ENCODE measurements around the gene HARBI1. TPM values are rescaled to one million over a fixed set of nuclear protein-coding genes. Genes with fewer than 3 reads are reported as not detected.

Gene HARBI1, protein sequence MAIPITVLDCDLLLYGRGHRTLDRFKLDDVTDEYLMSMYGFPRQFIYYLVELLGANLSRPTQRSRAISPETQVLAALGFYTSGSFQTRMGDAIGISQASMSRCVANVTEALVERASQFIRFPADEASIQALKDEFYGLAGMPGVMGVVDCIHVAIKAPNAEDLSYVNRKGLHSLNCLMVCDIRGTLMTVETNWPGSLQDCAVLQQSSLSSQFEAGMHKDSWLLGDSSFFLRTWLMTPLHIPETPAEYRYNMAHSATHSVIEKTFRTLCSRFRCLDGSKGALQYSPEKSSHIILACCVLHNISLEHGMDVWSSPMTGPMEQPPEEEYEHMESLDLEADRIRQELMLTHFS
- total RNA-seq = 4.5 and 5.3 TPM in 2 replicates

DNA sequence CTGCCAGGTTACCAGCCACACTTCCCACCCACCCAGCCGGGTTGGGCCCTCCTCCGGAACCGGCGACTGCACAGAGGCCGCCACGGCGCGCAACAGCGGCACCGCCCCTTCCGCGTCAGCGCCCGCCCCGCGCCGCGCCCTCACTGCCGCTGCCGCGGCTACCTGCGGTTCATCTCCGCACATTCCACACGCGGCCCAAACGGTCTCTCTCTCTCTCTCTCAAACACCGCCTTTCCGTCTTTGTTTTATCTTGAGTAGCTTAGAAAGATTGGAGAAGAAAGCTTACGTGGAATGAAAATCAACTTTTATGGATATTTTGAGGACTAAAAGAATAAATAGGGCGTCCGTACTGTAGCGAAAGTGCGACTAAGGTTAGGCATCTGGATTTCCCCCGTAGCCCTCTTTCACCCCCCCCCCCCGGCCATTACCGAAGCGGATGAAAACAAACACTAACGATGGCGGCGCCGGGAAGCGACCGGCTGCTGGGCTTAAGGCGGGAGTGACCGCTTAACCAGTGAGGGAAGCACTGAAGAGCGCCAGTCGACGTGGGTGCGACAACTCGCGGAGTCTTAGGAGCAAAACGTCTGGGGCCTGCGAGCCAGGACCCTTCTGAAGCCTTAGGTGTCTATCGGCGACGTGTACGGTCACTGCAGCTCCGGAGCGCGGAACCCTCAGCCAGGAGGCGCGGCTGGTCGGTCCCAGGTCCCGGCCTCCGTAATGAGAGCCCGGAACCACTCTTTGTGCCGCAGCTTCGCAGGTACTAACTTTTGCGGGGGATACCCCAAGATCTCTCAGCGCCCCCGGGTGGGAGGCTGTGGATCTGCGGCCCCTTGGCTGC lies at the start of gene HARBI1, which contains the start of gene ATG13:
HARBI1 (minus strand) TSS at position 94 of the 838 bp plus-strand sequence. CDS start 990 bp downstream, outside the sequence.
ATG13 (plus strand) TSS at position 420 of the 838 bp plus-strand sequence. CDS start 26,739 bp downstream, outside the sequence.
- peak within 1 kb of the TSS; percentile 100 for H3K27ac Mint-ChIP-seq
- peaks cover 46% of the 10 kb centered on the region for H3K4me1 Mint-ChIP-seq (ENCODE audit: low read depth)
- H3K36me3 Mint-ChIP-seq (ENCODE audit: low read depth) = peaks cover 10% of the 10 kb centered on the region
- no peaks in the 10 kb centered on the region for H3K27me3 Mint-ChIP-seq (ENCODE audit: insufficient read depth)
- DNase-seq (ENCODE audit: low spot score) = peak; percentile 91
- H3K9me3 Mint-ChIP-seq = no peaks in the 10 kb centered on the region
- H3K4me3 Mint-ChIP-seq = peak within 1 kb of the TSS; percentile 89
- intact Hi-C loops (cut with micrococcal nuclease) = loop anchor here (1.0 to 5.0 kb wide), 15 partner anchors 23 to 1025 kb away; partner anchors contain the start of genes AMBRA1, ARHGAP1, CKAP5 and CRY2

DNA sequence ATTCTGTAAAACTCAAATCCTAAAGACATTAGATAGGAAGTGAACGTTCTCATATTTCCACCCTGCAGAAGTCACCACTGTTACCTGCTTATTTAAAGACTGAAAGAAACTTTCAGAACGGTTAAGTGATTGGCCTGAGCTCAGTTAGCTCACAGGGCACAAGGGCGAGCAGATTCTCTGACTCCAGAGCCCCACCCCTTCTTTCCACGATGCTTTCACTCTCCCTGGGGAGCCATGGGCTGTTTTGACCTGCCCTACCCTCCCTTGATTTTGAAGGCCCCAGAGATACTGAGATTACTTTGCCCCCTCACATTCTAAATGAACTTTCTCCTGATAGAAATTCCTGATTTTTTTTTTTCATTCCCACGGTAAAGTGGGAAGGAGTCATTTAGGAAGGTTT lies 49.5 kb upstream of the HARBI1 start:
- DNase-seq (ENCODE audit: low spot score) = no peak
- no peak overlapping the region for H3K27ac Mint-ChIP-seq
- H3K4me1 Mint-ChIP-seq (ENCODE audit: low read depth) = peaks cover 20% of the 10 kb centered on the region
- intact Hi-C loops (cut with micrococcal nuclease) = no loop called here
- H3K27me3 Mint-ChIP-seq (ENCODE audit: insufficient read depth) = no peaks in the 10 kb centered on the region
- no peaks in the 10 kb centered on the region for H3K9me3 Mint-ChIP-seq
- no peak overlapping the region for H3K4me3 Mint-ChIP-seq
- peaks cover 32% of the 10 kb centered on the region for H3K36me3 Mint-ChIP-seq (ENCODE audit: low read depth)

DNA sequence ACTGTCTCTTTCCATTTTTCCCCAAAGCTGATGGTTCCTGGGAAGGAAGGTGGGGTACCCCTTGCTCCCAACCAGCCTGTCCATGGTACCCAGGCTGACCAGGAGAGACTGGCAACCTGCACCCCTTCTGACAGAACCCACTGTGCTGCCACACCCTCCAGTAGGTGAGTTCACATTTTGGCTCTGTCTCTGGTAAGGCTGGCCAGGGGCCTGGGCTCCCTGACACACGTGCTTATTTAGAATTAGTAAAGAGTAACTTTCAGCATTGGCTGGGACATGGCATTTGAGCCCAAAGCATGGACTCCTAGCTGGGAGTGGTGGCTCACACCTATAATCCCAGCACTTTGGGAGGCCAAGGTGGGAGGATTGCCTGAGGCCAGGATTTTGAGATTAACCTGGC lies 48.3 kb upstream of the HARBI1 start:
- H3K4me3 Mint-ChIP-seq = no peak overlapping the region
- H3K36me3 Mint-ChIP-seq (ENCODE audit: low read depth) = peaks cover 29% of the 10 kb centered on the region
- no peak for DNase-seq (ENCODE audit: low spot score)
- H3K27me3 Mint-ChIP-seq (ENCODE audit: insufficient read depth) = no peaks in the 10 kb centered on the region
- intact Hi-C loops (cut with micrococcal nuclease) = no loop called here
- H3K9me3 Mint-ChIP-seq = no peaks in the 10 kb centered on the region
- peaks cover 9% of the 10 kb centered on the region for H3K4me1 Mint-ChIP-seq (ENCODE audit: low read depth)
- H3K27ac Mint-ChIP-seq = no peak overlapping the region

DNA sequence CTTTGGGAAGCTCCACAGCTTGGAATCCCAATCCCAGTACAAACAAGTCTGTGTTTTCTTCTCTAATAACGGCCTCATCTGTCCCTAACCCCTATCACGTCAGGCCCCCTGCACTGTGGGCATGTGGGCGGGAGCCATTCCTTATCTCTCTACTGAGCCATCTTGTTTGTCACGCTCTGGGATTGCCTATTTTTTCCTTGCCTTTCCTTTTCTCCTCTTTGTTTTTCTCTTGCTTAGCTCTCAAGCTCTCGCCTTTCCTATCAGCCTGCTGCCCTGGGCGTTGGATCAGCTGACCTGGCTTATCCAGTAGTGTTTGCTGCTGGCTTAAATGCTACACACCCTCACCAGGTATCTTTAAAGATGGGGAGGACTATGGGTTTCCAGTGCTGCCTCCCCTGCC lies 47.6 kb upstream of the HARBI1 start:
- DNase-seq (ENCODE audit: low spot score) = no peak
- no peak overlapping the region for H3K27ac Mint-ChIP-seq
- intact Hi-C loops (cut with micrococcal nuclease) = no loop called here
- H3K36me3 Mint-ChIP-seq (ENCODE audit: low read depth) = peaks cover 29% of the 10 kb centered on the region
- H3K9me3 Mint-ChIP-seq = no peaks in the 10 kb centered on the region
- no peaks in the 10 kb centered on the region for H3K27me3 Mint-ChIP-seq (ENCODE audit: insufficient read depth)
- no peak overlapping the region for H3K4me3 Mint-ChIP-seq
- peaks cover 4% of the 10 kb centered on the region for H3K4me1 Mint-ChIP-seq (ENCODE audit: low read depth)

DNA sequence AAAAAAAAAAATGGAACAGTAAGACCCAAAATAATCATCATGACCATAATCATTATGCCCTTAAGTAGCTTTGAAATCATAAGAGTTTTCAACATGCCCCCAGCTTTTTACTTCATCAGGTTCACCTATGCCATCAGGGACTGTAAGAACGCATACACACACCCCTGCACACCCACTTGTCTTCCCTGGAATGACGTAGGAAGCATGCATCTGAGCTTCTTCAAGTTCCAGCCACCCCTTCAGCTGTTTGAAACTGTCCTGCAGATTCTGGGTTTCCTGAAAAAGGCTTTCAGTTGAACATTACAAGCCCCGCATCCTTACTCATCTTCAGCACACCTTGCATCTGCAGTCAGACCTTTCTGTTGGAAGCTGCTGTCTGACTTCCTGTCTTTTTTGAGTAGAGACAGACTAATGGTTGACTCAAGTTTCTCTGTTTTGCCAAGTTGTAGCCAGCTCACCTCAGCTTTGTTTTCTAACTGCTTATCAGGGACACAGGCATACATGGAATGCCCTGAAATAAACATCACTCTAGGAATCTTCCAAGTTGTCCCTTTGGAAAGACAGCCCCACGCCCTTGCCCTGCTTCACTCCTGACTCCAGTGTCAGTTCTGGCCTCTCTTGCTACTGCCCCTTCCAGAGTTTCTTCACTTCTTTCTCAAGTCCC lies 46.4 kb upstream of the HARBI1 start:
- Mint-ChIP-seq H3K36me3 (ENCODE audit: low read depth) (peaks cover 33% of the 10 kb centered on the region), H3K4me1 (ENCODE audit: low read depth) (no peaks in the 10 kb centered on the region), H3K27ac (peak overlapping the region; percentile 23), H3K4me3 (no peak overlapping the region), H3K27me3 (ENCODE audit: insufficient read depth) (no peaks in the 10 kb centered on the region), H3K9me3 (no peaks in the 10 kb centered on the region)
- no peak for DNase-seq (ENCODE audit: low spot score)
- intact Hi-C loops (cut with micrococcal nuclease) = no loop called here

DNA sequence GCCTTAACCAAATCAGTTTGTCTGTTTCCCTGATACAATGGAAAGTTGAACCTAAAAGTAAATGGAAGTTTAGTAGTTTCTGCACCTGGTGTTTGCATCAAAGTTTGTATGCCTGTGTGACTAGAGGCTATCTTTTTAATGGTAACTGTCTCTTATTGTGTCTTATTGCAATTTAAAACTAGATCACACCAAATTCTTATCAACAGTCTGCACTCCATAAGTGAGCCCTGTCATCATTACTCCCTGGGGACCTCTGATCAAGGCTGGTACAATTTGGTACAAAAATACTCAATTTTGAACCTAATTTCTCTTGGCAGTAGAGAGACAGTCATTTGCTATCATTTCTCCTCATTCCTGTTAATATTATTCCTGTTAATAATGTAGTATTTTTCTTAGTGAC lies 45.3 kb upstream of the HARBI1 start:
- no peak overlapping the region for H3K27ac Mint-ChIP-seq
- no peak for DNase-seq (ENCODE audit: low spot score)
- H3K4me3 Mint-ChIP-seq = no peak overlapping the region
- no peaks in the 10 kb centered on the region for H3K9me3 Mint-ChIP-seq
- H3K27me3 Mint-ChIP-seq (ENCODE audit: insufficient read depth) = no peaks in the 10 kb centered on the region
- peaks cover 36% of the 10 kb centered on the region for H3K36me3 Mint-ChIP-seq (ENCODE audit: low read depth)
- intact Hi-C loops (cut with micrococcal nuclease) = no loop called here
- no peaks in the 10 kb centered on the region for H3K4me1 Mint-ChIP-seq (ENCODE audit: low read depth)

DNA sequence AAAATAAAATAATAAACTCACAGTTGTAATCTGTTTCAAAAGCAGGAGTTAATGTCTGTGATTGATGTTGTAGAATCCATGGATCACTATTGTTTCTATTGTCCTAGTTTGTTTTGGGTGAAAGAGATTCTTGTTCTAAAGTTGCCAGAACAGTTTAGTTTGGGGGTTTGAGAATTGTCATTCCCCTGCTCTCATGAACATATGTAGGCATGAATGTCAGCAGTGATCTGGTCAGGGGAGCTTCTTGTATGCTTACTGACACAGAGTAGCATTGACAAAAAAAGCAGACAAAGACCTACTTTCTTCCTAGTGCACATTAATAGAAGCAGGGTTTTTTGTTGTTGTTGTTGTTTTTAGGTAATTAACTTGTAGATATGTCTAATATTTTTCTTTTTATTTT lies 44.8 kb upstream of the HARBI1 start:
- Mint-ChIP-seq H3K27me3 (ENCODE audit: insufficient read depth) (no peaks in the 10 kb centered on the region), H3K4me3 (no peak overlapping the region), H3K4me1 (ENCODE audit: low read depth) (no peaks in the 10 kb centered on the region), H3K36me3 (ENCODE audit: low read depth) (peaks cover 39% of the 10 kb centered on the region), H3K27ac (no peak overlapping the region), H3K9me3 (no peaks in the 10 kb centered on the region)
- no peak for DNase-seq (ENCODE audit: low spot score)
- intact Hi-C loops (cut with micrococcal nuclease) = no loop called here

DNA sequence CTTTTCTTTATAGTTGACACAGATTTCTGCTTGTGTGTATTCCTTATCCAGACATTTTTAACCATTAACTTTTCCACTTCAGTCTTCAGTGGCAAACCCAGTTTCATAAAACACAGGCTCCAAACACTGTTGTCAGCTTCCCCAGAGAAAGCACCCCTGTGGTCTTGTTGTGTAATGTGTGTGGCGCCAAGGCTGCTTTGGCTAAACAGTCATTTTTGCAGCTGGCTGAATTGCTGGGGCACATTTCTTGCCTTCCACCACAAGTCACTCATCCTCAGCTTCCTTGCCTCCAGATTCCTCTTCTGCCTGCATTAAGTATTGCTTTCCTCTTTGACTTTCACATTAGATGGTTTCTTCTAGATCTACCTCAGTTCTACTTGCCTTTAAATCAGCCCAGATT lies 42.9 kb upstream of the HARBI1 start:
- DNase-seq (ENCODE audit: low spot score) = no peak
- H3K9me3 Mint-ChIP-seq = no peaks in the 10 kb centered on the region
- intact Hi-C loops (cut with micrococcal nuclease) = no loop called here
- peaks cover 35% of the 10 kb centered on the region for H3K36me3 Mint-ChIP-seq (ENCODE audit: low read depth)
- H3K27ac Mint-ChIP-seq = no peak overlapping the region
- no peaks in the 10 kb centered on the region for H3K4me1 Mint-ChIP-seq (ENCODE audit: low read depth)
- no peak overlapping the region for H3K4me3 Mint-ChIP-seq
- no peaks in the 10 kb centered on the region for H3K27me3 Mint-ChIP-seq (ENCODE audit: insufficient read depth)

DNA sequence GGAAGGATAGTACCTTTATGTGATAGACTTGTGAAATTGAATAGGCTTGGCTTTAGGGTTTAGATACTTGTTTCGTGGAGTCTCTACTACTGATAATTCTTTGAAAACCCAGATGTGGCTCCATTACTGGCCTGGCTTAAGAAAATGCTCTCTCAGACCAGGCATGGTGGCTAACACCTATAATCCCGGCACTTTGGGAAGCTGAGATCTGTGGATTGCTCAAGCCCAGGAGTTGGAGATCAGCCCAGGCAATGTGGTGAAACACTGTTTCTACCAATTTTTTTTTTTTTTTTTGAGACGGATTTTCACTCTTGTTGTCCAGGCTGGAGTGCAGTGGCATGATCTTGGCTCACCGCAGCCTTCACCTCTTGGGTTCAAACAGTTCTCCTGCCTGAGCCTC lies 41.2 kb upstream of the HARBI1 start:
- intact Hi-C loops (cut with micrococcal nuclease) = no loop called here
- Mint-ChIP-seq H3K36me3 (ENCODE audit: low read depth) (peaks cover 28% of the 10 kb centered on the region), H3K4me3 (no peak overlapping the region), H3K27ac (no peak overlapping the region), H3K9me3 (no peaks in the 10 kb centered on the region), H3K27me3 (ENCODE audit: insufficient read depth) (no peaks in the 10 kb centered on the region), H3K4me1 (ENCODE audit: low read depth) (no peaks in the 10 kb centered on the region)
- DNase-seq (ENCODE audit: low spot score) = no peak

DNA sequence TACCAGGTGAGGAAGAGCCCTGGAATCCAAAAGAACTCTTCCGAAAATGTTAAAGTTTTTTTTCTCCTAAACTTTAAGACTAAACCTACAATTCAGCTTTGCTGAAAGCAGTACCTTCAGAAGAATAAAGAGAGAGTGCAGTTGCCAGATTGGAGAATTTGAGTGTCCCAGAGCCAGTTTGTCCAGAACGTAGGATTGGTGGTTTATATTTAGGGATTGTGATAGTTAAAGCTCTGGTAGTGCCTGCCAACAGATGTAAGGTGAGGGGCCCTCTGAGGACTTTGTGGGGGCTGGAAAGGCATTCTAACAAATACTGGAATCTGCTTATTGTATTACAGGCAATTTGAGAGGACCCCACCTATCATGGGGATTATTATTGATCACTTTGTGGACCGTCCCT lies 40.2 kb upstream of the HARBI1 start:
- Mint-ChIP-seq H3K4me3 (no peak overlapping the region), H3K4me1 (ENCODE audit: low read depth) (no peaks in the 10 kb centered on the region), H3K27ac (no peak overlapping the region), H3K36me3 (ENCODE audit: low read depth) (peaks cover 28% of the 10 kb centered on the region), H3K9me3 (no peaks in the 10 kb centered on the region), H3K27me3 (ENCODE audit: insufficient read depth) (no peaks in the 10 kb centered on the region)
- DNase-seq (ENCODE audit: low spot score) = no peak
- intact Hi-C loops (cut with micrococcal nuclease) = no loop called here

DNA sequence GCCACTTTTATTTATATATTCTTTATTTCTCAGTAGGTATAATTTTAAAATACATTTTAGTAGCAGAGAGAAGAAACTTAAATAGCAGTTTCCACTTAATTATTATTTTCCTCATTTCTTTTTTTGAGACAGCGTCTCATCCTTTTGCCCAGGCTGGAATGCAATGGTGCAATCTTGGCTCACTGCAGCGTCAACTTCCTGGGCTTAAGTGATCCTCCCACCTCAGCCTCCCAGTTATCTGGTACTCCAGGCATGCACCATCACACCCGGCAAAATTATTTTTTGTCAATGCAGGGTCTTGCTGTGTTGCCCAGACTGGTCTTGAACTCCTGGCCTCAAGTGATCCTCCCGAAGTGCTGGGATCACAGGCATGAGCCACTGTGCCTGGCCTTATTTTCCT lies 38.6 kb upstream of the HARBI1 start:
- H3K36me3 Mint-ChIP-seq (ENCODE audit: low read depth) = peaks cover 36% of the 10 kb centered on the region
- no peak for DNase-seq (ENCODE audit: low spot score)
- no peaks in the 10 kb centered on the region for H3K4me1 Mint-ChIP-seq (ENCODE audit: low read depth)
- H3K9me3 Mint-ChIP-seq = no peaks in the 10 kb centered on the region
- no peaks in the 10 kb centered on the region for H3K27me3 Mint-ChIP-seq (ENCODE audit: insufficient read depth)
- intact Hi-C loops (cut with micrococcal nuclease) = no loop called here
- no peak overlapping the region for H3K27ac Mint-ChIP-seq
- no peak overlapping the region for H3K4me3 Mint-ChIP-seq

DNA sequence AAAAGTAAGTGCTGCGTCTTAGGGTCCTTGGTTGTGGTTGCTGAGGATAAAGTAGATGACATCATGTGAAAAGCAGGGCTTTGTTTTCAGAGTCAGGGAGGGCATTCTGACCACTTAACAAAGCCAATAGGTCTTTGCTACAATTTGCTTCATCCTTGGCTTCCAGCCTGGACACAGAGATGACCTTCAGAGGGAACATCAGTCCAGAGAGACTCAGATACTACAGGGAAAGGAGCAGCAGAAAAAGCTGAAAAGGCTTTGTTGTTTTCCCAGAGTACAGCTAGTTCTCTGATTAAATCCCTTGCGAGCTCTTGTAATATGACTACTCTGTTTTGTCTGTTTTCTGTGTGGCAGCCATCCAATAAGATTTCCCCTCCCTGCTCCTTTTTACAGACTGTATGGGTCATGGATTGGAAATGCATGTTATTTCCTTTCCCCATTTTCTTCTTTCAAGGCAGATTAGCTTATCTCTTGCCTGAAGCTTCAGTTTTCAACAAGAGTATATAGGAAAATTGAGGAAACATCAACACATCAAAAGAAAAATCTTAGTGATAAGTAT lies 32.2 kb upstream of the HARBI1 start:
- Mint-ChIP-seq H3K27me3 (ENCODE audit: insufficient read depth) (no peaks in the 10 kb centered on the region), H3K9me3 (no peaks in the 10 kb centered on the region), H3K27ac (no peak overlapping the region), H3K36me3 (ENCODE audit: low read depth) (peaks cover 29% of the 10 kb centered on the region), H3K4me1 (ENCODE audit: low read depth) (no peaks in the 10 kb centered on the region), H3K4me3 (no peak overlapping the region)
- intact Hi-C loops (cut with micrococcal nuclease) = no loop called here
- no peak for DNase-seq (ENCODE audit: low spot score)

Data from activated T-helper 1 cell treated with anti-CD3 and anti-CD28 coated beads, Interleukin-12 subunit alpha, Interleukin-12 subunit beta, Interleukin-2, Interleukin-4 antibody, amounts not matched to agents 30 ng/mL and 10 ng/mL and 1 ng/mL, durations not matched to agents 14 hours and 24 hours and 36 hours (primary cell).